AG09309 (cell line): ENCODE results near the gene ITPKA.

Source experiments
- DNase-seq: peaks from one replicate; pipeline ENCODE4 v3.0.0-alpha.2; 2010; ENCODE audit warnings: low read depth
- H3K4me3 ChIP-seq: 2 replicates; pipeline ENCODE4 v1.5.1; 2011; ENCODE audit warnings: mild to moderate bottlenecking, low read depth, low read length, moderate library complexity; ENCODE audit not compliant: control insufficient read depth
- CTCF ChIP-seq: IDR thresholded peaks from 2 replicates; pipeline ENCODE4 v1.5.1; 2011; ENCODE audit warnings: mild to moderate bottlenecking, low read depth, low read length, inconsistent platforms; ENCODE audit not compliant: insufficient read depth, control insufficient read depth; ENCODE audit errors: missing control alignments

The ITPKA gene

GRCh38 chr15:41483115-41483514, 10.6 kb upstream of the ITPKA start:
- TF ChIP-seq CTCF, result no peak
- no peak overlapping the region for H3K4me3 ChIP-seq
- no peak for DNase-seq

- DNase-seq, result no peak
- TF ChIP-seq CTCF, result no peak
- H3K4me3 ChIP-seq, result no peak overlapping the region
These were observed 10.2 kb upstream of the ITPKA start for GRCh38 chr15:41483519-41483918.

GRCh38 chr15:41484937-41485625, 8.6 kb upstream of the ITPKA start:
- no peak for TF ChIP-seq CTCF
- no peak overlapping the region for H3K4me3 ChIP-seq
- DNase-seq, result no peak

GRCh38 chr15:41486286-41486685, 7.4 kb upstream of the ITPKA start:
- H3K4me3 ChIP-seq, result no peak overlapping the region
- TF ChIP-seq CTCF, result no peak
- no peak for DNase-seq

DNA sequence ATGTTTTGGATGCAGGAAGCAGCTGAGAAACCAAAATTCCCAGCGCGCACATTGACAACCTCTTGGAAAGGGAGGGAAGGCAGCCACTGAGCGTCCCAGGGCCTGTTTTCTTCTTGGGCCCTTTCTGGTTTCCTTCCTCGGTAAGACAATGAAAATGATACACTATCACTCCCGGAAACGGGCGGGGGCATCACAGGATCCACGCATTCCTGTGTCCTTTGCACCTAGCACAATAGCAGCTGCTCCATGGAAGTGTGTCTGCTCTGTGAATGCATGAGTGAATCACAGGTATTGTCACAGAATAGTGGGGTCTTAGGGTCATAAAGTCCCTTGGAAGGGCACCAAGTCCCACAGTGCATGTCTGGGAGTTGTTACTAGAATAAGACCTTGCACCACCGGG, 6.3 kb upstream of the ITPKA start:
- no peak for TF ChIP-seq CTCF
- no peak overlapping the region for H3K4me3 ChIP-seq
- no peak for DNase-seq

DNA sequence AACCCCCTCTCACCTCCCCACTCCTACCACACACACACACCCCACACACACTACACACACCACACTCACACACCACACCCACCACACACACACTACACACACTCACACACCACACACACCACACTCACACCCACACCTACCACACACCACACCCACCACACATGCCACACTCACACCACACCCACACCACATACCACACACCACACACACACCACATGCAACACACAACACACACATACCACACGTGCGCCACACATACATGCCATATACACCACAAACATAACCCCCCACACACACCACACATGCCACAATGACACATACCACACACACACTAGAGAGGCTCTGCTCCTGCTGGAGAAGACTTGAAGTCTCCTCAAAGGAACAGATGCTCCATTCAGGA, 5.9 kb upstream of the ITPKA start:
- DNase-seq, result no peak
- no peak for TF ChIP-seq CTCF
- H3K4me3 ChIP-seq, result no peak overlapping the region

- no peak for DNase-seq
- no peak overlapping the region for H3K4me3 ChIP-seq
- TF ChIP-seq CTCF, result no peak
These were observed 4.0 kb upstream of the ITPKA start for GRCh38 chr15:41489641-41490040.
